Measurements from ENCODE around the gene TMEM44.

GRCh38 chr3:194579091-194579606 is 54.1 kb downstream of the TMEM44 start:
- TF ChIP-seq CTCF (IDR thresholded peaks at IDR 0.05 in 8 of 11, conservative IDR thresholded peaks at IDR 0.05 in 3 of 11) = no peak
- TF ChIP-seq POLR2A (IDR thresholded peaks at IDR 0.05) = no peak
